HG03432 (cell line): Measurements from ENCODE around the gene HSPE1.
A peak's percentile ranks its signal among the peaks of the same experiment; 100 is the strongest.
"Not testable (repeated sequence)": the region's sequence is repeated elsewhere in the genome, so short reads cannot be mapped to it uniquely, and the experiment has no call there.

Experiments
- ATAC-seq: cut with Tn5 transposase; IDR thresholded peaks from one replicate; pipeline ENCODE4 v1.9.1; 2021; ENCODE audit warnings: mild to moderate bottlenecking, moderate library complexity; ENCODE audit not compliant: unreplicated experiment

The HSPE1 gene

DNA sequence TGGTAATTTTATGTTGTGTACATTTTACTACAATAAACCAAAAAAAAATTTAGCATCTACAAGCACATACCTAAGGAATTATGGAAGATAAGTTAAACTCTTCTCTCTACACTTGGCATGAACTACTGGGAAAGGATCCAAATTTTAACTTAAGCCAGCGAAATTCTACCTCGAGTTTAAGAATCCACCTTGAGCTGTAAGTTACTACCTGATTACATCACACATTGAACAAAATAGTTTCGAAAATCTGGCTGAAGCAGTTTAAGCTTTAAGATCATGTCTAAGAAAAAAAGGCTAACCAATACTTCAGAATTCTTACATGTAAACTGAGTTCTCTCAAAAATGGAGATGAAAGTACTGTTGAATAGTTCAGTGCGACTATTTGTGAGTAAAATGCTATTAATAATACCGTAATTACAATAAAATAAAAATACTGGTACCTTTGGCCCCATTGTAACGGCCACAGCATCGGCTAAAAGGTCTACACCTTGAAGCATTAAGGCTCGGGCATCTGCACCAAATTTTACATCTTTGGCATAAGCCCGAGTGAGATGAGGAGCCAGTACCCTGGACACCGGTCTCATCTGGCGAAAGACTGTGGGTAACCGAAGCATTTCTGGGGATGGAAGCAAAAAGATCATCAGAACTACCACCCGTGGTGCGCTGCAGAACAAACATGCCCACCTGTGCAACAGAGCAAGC is 1.8 kb upstream of the HSPE1 start:
- no peak for ATAC-seq

DNA sequence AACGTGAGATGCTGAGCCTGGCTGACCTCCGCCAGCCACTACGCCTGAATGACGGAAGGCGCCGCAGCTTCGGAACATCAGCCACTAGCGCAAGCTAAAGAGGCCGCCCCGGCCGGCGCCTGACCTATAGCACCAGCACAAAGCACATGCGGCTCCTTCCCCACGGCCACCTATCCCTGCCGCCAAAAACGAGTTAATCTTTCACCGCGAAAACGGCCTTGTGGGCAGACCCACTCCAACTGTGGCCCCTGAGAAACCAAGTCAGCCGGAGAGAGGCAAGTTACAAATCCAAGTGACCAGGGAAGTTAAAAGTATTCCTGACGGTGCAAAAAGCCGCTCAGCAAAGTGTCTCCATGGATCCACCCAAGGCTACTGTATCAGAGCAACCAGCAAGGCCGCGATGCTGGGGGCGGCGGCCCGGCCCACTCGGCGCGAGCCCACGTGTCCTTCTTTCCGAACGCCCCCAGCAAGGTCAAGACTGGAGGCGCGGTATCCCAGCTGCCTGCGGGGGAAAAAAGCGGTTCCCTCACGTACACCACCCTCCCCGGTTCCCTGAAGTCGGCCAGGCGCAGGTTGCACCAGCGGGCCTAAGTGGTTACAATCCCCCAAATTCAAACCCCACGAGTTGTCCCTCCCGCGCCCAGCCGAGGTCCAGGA is 1.1 kb upstream of the HSPE1 start:
- peak; percentile 13 for ATAC-seq

GRCh38 chr2:197500503-197501131 is 438 bp downstream of the HSPE1 start:
- ATAC-seq = peak; percentile 5

- ATAC-seq = no peak
Measured at GRCh38 chr2:197502201-197502600, 2.0 kb downstream of the HSPE1 start.

GRCh38 chr2:197502685-197503084 is 2.5 kb downstream of the HSPE1 start:
- no peak for ATAC-seq

DNA sequence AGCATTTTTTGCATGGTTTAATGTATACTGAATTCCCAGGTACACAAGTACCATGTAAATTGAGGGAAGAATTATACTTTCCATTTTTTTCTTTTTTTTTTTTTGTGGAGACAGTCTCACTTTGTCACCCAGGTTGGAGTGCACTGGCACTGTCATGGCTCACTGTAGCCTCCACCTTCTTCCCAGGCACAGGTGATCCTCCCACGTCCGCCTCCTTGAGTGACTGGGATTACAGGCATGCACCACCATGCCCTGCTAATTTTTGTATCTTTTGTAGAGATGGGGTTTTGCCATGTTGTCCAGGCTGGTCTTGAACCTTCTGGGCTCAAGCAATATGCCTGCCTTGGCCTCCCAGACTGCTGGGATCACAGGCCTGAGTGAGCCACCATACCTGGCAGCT is 3.8 kb downstream of the HSPE1 start:
- no peak for ATAC-seq

DNA sequence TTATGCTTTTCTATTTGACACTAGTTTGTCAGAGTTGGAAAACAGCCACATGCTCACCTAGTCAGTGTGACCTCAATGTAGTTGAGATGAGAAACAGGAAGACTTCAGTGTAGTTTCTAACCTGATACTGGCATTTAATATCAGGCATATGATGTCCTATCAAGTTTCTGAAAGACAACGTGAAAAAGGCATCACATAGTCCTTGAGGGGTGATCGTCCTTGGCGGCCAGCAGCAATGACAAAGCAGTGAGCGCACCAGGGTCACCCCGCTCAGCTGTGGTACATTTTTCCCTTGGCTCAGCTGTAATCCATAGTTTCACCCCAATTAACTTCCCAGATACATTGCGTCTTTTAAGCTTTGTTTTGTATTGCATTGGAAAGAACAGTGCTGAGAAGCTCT is 4.3 kb downstream of the HSPE1 start:
- no peak for ATAC-seq

DNA sequence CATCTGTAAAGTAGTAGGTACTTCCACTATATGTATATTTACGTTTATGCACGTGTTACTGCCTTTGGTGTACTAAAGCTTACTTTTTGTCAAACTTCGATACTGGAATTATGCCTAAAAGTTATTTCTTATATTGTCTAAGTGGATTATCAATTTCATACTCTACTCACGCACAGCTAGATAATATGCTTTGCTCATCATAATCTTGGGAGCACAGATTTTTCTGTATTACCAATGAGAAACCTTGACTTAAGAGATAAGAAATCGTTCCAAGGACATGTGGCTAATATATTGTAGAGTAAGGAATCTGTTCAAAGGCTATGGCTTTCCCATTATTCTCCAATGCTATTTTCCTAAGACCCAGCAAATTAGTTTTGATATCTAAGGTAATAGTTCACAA is 6.5 kb downstream of the HSPE1 start:
- ATAC-seq = no peak

- no peak for ATAC-seq
Measured at GRCh38 chr2:197513915-197514314, 13.7 kb downstream of the HSPE1 start.

- no peak for ATAC-seq
Measured at GRCh38 chr2:197514754-197515153, 14.6 kb downstream of the HSPE1 start.

- ATAC-seq = peak; percentile 3
Measured at GRCh38 chr2:197515315-197515738, 15.1 kb downstream of the HSPE1 start.

DNA sequence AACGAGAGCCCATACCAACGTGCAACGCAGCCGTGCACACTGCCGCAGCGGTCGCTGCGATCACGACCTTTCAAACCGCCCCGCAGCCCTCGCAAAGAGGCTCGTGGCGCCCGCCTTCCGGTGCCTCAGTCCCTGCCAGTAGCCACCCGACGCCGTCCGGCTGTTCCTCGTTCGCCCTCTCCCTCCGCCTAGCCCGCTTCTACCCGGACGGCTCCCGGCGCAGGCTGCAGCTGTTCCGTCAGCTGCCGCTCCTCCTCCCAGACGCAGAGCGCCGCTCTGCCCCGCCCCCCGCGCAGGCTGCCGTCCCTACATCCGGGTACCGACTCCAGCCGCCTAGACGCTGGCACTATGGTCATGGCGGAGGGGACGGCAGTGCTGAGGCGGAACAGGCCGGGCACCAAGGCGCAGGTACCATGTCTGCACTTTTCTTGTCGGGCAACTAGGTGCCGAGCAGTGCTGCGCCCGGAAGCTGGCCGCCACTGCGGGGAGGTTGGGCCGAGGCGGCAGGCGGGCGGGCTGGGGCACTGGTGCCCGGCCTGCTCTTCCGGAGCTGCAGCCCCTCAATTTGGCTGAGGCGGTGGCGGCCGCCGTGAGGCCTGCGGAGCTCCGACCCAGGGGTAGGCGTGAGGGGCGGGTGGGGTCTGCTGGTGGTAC is 15.7 kb downstream of the HSPE1 start, which contains the start of gene MOB4:
Gene MOB4, plus strand, starts transcription at position 328 of the 654 bp plus-strand sequence. Its CDS starts 21 bp downstream, at position 349.
- ATAC-seq = peak; percentile 96

GRCh38 chr2:197516393-197516761 is 16.2 kb downstream of the HSPE1 start:
- peak; percentile 19 for ATAC-seq

DNA sequence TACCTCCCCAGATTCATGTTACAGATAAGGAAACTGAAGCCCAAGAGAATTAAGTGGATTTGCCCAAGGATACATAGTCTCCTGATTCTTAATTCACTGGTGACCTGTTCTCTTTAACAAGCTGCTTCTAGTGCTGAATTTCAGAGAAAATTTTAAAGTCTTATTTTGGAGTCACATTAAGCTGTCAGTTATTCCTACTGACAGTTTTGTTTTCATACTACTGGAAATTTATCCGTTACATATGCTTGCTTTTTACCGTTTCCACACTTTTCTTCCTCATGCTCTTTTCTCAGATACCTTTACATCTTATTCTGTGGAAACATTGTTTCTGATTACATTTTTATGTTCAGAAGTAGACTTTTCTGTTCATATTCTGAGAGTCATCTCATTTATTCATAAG is 17.0 kb downstream of the HSPE1 start:
- no peak for ATAC-seq

- no peak for ATAC-seq
Measured at GRCh38 chr2:197538412-197538811, 38.2 kb downstream of the HSPE1 start.

GRCh38 chr2:197539734-197540133 is 39.6 kb downstream of the HSPE1 start:
- no peak for ATAC-seq

GRCh38 chr2:197543206-197543605 is 43.0 kb downstream of the HSPE1 start:
- ATAC-seq = no peak

GRCh38 chr2:197547163-197547900 is 47.2 kb downstream of the HSPE1 start:
- ATAC-seq = no peak

- no peak for ATAC-seq
Measured at GRCh38 chr2:197548582-197548981, 48.4 kb downstream of the HSPE1 start.

DNA sequence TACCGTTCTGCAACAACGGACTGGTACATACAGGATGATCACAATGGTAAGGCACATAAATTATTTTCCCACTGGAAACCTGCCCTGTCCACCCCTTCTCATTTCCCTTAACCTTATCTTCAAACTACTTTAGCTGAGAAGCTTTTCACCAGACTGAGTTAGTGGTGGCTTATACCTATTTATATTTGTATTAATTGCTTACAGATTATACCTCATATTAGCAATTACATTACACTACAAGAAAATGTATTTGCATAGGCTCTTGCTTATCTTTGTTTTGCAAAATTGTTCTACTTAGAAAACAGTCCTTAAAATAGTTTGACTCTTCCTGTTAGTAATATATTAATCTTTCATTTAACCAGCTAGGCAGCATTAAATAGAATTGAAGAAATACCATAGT is 51.1 kb downstream of the HSPE1 start:
- not testable (repeated sequence) for ATAC-seq
